Measurements from ENCODE around the gene GALNT11. TPM values are rescaled to one million over a fixed set of nuclear protein-coding genes. Genes with fewer than 3 reads are reported as not detected.

The GALNT11 gene
- total RNA-seq, 1 donor from 2014 or later, result 37.1 TPM

DNA sequence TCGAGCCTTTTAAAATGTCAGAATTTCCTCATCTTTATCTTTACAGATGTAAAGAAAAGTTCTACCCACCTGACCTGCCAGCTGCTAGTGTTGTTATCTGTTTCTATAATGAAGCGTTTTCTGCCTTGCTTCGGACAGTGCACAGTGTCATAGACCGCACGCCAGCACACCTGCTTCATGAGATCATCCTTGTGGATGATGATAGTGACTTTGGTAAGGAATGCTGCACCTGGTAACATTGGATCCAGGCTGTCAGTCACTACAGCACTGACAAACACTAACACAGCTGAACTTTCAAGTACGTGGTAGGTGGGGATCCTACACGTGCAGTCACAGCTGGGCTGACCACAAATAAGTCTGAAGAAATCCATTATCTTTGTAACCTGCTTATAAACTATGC, 77.6 kb downstream of the GALNT11 start:
- Mint-ChIP-seq H3K36me3 (ENCODE audit: low read depth) (peaks cover 17% of the 10 kb centered on the region), H3K27ac (ENCODE audit: unreplicated experiment) (no peak overlapping the region), H3K27me3 (ENCODE audit: low read depth) (no peaks in the 10 kb centered on the region), H3K9me3 (ENCODE audit: low read depth) (no peaks in the 10 kb centered on the region), H3K4me1 (ENCODE audit: low read depth) (peaks cover 12% of the 10 kb centered on the region), H3K4me3 (ENCODE audit: unreplicated experiment) (no peak overlapping the region)
- TF ChIP-seq, protein P1, sequence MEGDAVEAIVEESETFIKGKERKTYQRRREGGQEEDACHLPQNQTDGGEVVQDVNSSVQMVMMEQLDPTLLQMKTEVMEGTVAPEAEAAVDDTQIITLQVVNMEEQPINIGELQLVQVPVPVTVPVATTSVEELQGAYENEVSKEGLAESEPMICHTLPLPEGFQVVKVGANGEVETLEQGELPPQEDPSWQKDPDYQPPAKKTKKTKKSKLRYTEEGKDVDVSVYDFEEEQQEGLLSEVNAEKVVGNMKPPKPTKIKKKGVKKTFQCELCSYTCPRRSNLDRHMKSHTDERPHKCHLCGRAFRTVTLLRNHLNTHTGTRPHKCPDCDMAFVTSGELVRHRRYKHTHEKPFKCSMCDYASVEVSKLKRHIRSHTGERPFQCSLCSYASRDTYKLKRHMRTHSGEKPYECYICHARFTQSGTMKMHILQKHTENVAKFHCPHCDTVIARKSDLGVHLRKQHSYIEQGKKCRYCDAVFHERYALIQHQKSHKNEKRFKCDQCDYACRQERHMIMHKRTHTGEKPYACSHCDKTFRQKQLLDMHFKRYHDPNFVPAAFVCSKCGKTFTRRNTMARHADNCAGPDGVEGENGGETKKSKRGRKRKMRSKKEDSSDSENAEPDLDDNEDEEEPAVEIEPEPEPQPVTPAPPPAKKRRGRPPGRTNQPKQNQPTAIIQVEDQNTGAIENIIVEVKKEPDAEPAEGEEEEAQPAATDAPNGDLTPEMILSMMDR (IDR thresholded peaks at IDR 0.05), result no peak
- DNase-seq (ENCODE audit: low spot score), result no peak

- no peak for DNase-seq (ENCODE audit: low spot score)
- Mint-ChIP-seq H3K27ac (ENCODE audit: unreplicated experiment) (peak overlapping the region; percentile 67), H3K27me3 (ENCODE audit: low read depth) (no peaks in the 10 kb centered on the region), H3K4me1 (ENCODE audit: low read depth) (peaks cover 12% of the 10 kb centered on the region), H3K4me3 (ENCODE audit: unreplicated experiment) (no peak overlapping the region), H3K9me3 (ENCODE audit: low read depth) (no peaks in the 10 kb centered on the region), H3K36me3 (ENCODE audit: low read depth) (peaks cover 17% of the 10 kb centered on the region)
- TF ChIP-seq, protein P1 (IDR thresholded peaks at IDR 0.05), result no peak
Measured at GRCh38 chr7:152103691-152104090, 78.2 kb downstream of the GALNT11 start.

DNA sequence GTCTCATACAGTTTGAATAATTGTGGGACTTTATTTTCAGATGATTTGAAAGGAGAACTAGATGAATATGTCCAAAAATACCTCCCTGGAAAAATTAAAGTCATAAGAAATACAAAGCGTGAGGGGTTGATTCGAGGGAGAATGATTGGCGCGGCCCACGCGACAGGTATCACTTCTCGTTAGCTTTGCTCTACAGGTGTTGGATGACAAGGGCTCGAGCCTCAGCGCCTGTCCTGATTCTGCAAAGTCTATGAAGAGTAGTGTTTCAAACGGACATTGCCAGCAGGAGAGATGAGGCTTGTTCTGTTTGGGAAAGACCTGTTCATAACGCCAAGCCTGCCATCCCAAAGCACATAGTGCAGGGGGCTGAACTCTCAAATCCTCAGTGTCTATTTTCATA, 79.7 kb downstream of the GALNT11 start:
- H3K4me1 Mint-ChIP-seq (ENCODE audit: low read depth), result peaks cover 12% of the 10 kb centered on the region
- no peak overlapping the region for H3K27ac Mint-ChIP-seq (ENCODE audit: unreplicated experiment)
- no peak for DNase-seq (ENCODE audit: low spot score)
- no peaks in the 10 kb centered on the region for H3K27me3 Mint-ChIP-seq (ENCODE audit: low read depth)
- TF ChIP-seq, protein P1 (IDR thresholded peaks at IDR 0.05), result no peak
- no peaks in the 10 kb centered on the region for H3K9me3 Mint-ChIP-seq (ENCODE audit: low read depth)
- H3K4me3 Mint-ChIP-seq (ENCODE audit: unreplicated experiment), result no peak overlapping the region
- H3K36me3 Mint-ChIP-seq (ENCODE audit: low read depth), result peaks cover 23% of the 10 kb centered on the region

- H3K9me3 Mint-ChIP-seq (ENCODE audit: low read depth), result no peaks in the 10 kb centered on the region
- TF ChIP-seq, protein P1 (IDR thresholded peaks at IDR 0.05), result no peak
- no peak overlapping the region for H3K27ac Mint-ChIP-seq (ENCODE audit: unreplicated experiment)
Measured at GRCh38 chr7:152106990-152107389, 81.5 kb downstream of the GALNT11 start.

GRCh38 chr7:152107945-152108344, 82.5 kb downstream of the GALNT11 start:
- Mint-ChIP-seq H3K27ac (ENCODE audit: unreplicated experiment) (no peak overlapping the region), H3K4me3 (ENCODE audit: unreplicated experiment) (no peak overlapping the region), H3K4me1 (ENCODE audit: low read depth) (peaks cover 12% of the 10 kb centered on the region), H3K36me3 (ENCODE audit: low read depth) (peaks cover 19% of the 10 kb centered on the region), H3K9me3 (ENCODE audit: low read depth) (no peaks in the 10 kb centered on the region), H3K27me3 (ENCODE audit: low read depth) (no peaks in the 10 kb centered on the region)
- TF ChIP-seq, protein P1 (IDR thresholded peaks at IDR 0.05), result no peak
- DNase-seq (ENCODE audit: low spot score), result no peak

More at GRCh38 chr7:152106990-152107389, 81.5 kb downstream of the GALNT11 start:
- Mint-ChIP-seq H3K27me3 (ENCODE audit: low read depth) (no peaks in the 10 kb centered on the region), H3K36me3 (ENCODE audit: low read depth) (peaks cover 19% of the 10 kb centered on the region), H3K4me1 (ENCODE audit: low read depth) (peaks cover 12% of the 10 kb centered on the region), H3K4me3 (ENCODE audit: unreplicated experiment) (no peak overlapping the region)
- DNase-seq (ENCODE audit: low spot score), result no peak
